OCI-LY3 (cell line): ENCODE results near the gene CCDC117.

Source experiments
- EZH2phosphoT487 ChIP-seq: fragments of 200-600 bp; shearing (Covaris generic); IDR thresholded peaks from 2 replicates; pipeline ENCODE4 v1.6.1; 2018; ENCODE audit warnings: antibody characterized with exemption, mixed run types, low read depth
- TF ChIP-seq, protein P1 (sequence below): fragments of 200-600, 300-600 bp; sonication (generic); IDR thresholded peaks from 2 replicates; pipeline ENCODE4 v1.5.1; 2014; ENCODE audit warnings: antibody characterized with exemption, low read length, low read depth

DNA sequence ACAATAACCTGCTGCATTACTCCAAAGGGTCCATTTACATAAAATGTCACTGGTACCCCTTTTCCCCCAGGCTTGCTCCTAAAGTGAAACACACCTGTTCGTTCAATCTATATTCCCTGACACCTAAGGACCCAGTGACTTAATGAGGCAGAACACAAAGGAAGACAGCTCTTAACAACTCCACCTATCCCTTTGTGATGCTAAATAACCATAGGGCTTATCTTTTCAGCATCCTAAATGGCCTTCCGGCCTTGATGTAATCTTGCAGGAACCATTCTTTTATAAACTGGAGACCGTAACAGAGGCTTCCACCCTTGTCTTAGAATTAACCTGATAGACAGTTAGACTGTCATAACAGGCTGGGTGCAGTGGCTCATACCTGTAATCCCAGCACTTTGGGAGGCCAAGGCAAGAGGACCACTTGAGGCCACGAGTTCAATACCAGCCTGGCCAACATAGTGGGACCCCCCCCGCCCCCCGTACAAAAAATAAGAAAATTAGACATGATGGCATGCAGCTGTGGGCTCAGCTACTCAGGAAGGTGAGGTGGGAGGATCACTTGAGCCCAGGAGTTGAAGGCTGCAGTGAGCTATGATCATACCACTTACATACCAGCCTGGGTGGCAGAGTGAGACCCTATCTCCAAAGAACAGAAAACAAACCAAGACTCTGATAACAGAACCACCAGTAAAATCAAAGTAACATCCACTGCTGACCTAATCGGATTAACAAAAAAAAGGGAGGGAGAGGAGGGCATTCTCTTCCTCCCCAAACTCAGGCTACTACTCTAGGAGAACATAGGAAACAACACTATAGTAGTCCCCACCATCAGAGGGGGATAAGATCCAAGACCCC lies 36.0 kb upstream of the CCDC117 start:
- TF ChIP-seq, protein P1, sequence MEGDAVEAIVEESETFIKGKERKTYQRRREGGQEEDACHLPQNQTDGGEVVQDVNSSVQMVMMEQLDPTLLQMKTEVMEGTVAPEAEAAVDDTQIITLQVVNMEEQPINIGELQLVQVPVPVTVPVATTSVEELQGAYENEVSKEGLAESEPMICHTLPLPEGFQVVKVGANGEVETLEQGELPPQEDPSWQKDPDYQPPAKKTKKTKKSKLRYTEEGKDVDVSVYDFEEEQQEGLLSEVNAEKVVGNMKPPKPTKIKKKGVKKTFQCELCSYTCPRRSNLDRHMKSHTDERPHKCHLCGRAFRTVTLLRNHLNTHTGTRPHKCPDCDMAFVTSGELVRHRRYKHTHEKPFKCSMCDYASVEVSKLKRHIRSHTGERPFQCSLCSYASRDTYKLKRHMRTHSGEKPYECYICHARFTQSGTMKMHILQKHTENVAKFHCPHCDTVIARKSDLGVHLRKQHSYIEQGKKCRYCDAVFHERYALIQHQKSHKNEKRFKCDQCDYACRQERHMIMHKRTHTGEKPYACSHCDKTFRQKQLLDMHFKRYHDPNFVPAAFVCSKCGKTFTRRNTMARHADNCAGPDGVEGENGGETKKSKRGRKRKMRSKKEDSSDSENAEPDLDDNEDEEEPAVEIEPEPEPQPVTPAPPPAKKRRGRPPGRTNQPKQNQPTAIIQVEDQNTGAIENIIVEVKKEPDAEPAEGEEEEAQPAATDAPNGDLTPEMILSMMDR = no peak
- no peak for TF ChIP-seq EZH2phosphoT487
